Glutamatergic neuron (in vitro differentiated cells): ENCODE data around the gene L3MBTL4. TPM values are rescaled to one million over a fixed set of nuclear protein-coding genes. Genes with fewer than 3 reads are reported as not detected.
A peak's percentile ranks its signal among the peaks of the same experiment; 100 is the strongest.

Experiments
- DNase-seq: peaks from one replicate; pipeline ENCODE4 v3.0.0; 2022
- H3K27ac Mint-ChIP-seq: one replicate; pipeline ENCODE4 v1.8.0; 2020; ENCODE audit warnings: mild to moderate bottlenecking, mixed read lengths, inconsistent platforms; ENCODE audit not compliant: unreplicated experiment
- H3K27me3 Mint-ChIP-seq: one replicate; pipeline ENCODE4 v1.8.0; 2020; ENCODE audit warnings: mild to moderate bottlenecking, moderate library complexity, mixed read lengths, inconsistent platforms; ENCODE audit not compliant: unreplicated experiment
- H3K36me3 Mint-ChIP-seq: one replicate; pipeline ENCODE4 v1.8.0; 2020; ENCODE audit warnings: mild to moderate bottlenecking, mixed read lengths, inconsistent platforms; ENCODE audit not compliant: unreplicated experiment
- H3K4me1 Mint-ChIP-seq: one replicate; pipeline ENCODE4 v1.8.0; 2020; ENCODE audit warnings: mild to moderate bottlenecking, low read depth, mixed read lengths, inconsistent platforms; ENCODE audit not compliant: unreplicated experiment
- H3K4me3 Mint-ChIP-seq: one replicate; pipeline ENCODE4 v1.8.0; 2020; ENCODE audit warnings: mild to moderate bottlenecking, mixed read lengths, inconsistent platforms; ENCODE audit not compliant: unreplicated experiment
- H3K9me3 Mint-ChIP-seq: one replicate; pipeline ENCODE4 v1.8.0; 2020; ENCODE audit warnings: mild to moderate bottlenecking, moderate library complexity, mixed read lengths, inconsistent platforms; ENCODE audit not compliant: unreplicated experiment
- total RNA-seq: library from RNA; stranded (reverse); fragmentation: NEBNext Ultra II Directional; extraction: Animal tissue kit (Norgen Biotek cat#: 25700); gene quantifications from one replicate; pipeline ENCODE4 v1.2.1, GENCODE V29; 2021; ENCODE audit not compliant: unreplicated experiment
- TF ChIP-seq, protein P1 (sequence below): fragments of 200-600 bp; sonication (generic); IDR thresholded peaks from one replicate; pipeline ENCODE4 v1.5.0; 2021; ENCODE audit not compliant: partially characterized antibody, unreplicated experiment

Gene L3MBTL4
- total RNA-seq, 1 donor from 2014 or later: 0.32 TPM

DNA sequence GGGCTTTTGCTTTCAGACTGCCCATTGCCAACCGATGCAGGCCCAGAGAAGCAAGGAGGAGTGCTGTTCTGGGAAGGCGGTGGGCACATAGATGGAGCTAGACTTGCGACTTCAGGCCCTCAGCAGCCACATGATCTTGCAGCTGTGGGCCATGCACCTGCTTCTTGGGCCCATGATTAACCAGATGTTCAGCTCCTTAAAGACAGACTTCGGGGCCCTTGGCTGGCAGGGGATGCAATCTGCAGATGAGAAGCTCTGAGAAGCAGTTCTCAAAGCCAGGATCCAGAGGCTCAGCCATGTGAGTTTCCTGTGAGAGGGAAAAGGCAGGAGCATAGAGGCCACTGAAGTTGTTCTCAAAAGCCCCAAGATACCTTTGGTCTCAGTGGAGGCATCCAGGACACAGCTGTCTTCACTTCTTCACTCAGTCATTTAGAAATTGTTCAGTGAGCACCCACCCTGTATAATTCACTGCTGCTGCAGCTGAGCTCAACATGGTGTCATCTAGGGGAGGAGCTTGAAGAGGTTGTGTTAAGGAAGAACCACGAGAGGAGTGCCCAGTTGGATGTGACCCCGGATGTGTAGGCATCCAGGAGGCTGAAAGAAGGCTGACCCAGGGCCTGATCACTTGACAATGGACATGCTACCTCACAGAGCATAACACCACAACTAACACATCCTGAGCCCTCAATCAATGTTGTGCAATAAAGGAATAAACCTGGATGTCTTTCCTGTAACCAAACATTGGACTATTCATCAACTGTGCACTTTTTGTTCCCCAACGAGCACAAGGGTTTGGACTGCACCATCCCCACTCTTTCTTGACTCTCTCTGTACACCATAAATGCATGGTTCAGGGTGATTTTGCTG lies 474.7 kb downstream of the L3MBTL4 start:
- Mint-ChIP-seq H3K4me3 (no peak overlapping the region), H3K4me1 (peaks cover 19% of the 10 kb centered on the region), H3K9me3 (no peaks in the 10 kb centered on the region), H3K36me3 (no peaks in the 10 kb centered on the region), H3K27me3 (peaks cover 2% of the 10 kb centered on the region), H3K27ac (no peak overlapping the region)
- no peak for DNase-seq
- TF ChIP-seq, protein P1, sequence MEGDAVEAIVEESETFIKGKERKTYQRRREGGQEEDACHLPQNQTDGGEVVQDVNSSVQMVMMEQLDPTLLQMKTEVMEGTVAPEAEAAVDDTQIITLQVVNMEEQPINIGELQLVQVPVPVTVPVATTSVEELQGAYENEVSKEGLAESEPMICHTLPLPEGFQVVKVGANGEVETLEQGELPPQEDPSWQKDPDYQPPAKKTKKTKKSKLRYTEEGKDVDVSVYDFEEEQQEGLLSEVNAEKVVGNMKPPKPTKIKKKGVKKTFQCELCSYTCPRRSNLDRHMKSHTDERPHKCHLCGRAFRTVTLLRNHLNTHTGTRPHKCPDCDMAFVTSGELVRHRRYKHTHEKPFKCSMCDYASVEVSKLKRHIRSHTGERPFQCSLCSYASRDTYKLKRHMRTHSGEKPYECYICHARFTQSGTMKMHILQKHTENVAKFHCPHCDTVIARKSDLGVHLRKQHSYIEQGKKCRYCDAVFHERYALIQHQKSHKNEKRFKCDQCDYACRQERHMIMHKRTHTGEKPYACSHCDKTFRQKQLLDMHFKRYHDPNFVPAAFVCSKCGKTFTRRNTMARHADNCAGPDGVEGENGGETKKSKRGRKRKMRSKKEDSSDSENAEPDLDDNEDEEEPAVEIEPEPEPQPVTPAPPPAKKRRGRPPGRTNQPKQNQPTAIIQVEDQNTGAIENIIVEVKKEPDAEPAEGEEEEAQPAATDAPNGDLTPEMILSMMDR: no peak

DNA sequence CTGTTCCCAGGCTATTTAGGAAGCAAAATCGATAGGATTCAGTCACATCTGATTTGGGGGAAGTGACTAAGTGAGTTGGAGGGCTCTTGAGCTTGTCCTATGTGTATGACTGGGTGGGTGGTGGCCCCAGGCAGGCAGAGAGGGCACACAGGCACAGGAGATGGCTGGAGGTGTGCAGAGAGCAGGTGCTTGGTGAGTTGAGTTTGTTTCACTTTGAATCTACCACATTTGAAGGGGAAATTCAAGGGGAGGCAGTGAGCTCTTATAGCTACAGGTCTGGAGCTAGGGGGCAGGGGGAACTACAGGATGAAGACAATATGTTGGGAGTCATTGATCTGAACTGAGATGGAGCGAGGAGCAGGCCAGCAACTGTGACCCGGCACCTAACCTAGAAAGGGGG lies 476.9 kb downstream of the L3MBTL4 start:
- H3K4me3 Mint-ChIP-seq: no peak overlapping the region
- H3K27ac Mint-ChIP-seq: no peak overlapping the region
- no peaks in the 10 kb centered on the region for H3K36me3 Mint-ChIP-seq
- H3K4me1 Mint-ChIP-seq: peaks cover 19% of the 10 kb centered on the region
- no peak for DNase-seq
- no peaks in the 10 kb centered on the region for H3K9me3 Mint-ChIP-seq
- TF ChIP-seq, protein P1: no peak
- H3K27me3 Mint-ChIP-seq: peaks cover 2% of the 10 kb centered on the region

DNA sequence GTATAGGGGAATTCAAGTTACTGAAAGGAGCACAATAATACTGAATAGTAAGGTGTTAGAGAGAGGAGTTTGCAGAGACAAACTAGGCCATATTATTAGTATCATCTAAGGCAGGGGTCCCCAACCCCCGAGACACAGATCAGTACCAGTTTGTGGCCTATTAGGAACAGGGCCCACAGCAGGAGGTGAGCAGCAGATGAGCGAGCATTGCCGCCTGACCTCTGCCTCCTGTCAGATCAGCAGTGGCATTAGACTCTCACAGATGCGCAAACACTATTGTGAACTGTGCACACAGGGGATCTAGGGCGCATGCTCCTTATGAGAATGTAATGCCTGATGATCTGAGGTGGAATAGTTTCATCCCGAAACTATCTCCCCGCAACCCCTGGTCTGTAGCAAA lies 477.6 kb downstream of the L3MBTL4 start:
- H3K4me1 Mint-ChIP-seq: peaks cover 19% of the 10 kb centered on the region
- H3K4me3 Mint-ChIP-seq: no peak overlapping the region
- H3K27me3 Mint-ChIP-seq: peaks cover 2% of the 10 kb centered on the region
- H3K9me3 Mint-ChIP-seq: no peaks in the 10 kb centered on the region
- TF ChIP-seq, protein P1: no peak
- no peak overlapping the region for H3K27ac Mint-ChIP-seq
- peak; percentile 31 for DNase-seq
- no peaks in the 10 kb centered on the region for H3K36me3 Mint-ChIP-seq

DNA sequence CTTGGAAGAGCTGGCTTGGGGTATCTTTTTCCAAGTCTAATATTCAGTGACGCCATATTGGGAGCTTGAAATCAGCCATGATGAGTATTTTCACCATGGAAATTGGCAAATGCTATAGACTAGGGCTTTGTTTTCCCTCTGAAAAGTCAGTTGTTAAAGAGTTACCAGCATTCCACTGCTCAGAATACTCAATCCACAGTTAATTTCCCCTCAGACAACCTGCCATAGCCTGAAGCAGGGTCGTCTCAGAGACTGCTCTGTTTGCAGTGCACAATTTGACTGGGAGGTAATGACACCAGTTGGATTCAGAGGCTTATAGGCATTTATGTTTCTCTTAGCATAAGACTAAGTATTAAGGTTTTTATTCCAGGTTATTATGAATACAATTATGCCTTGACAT lies 483.9 kb downstream of the L3MBTL4 start:
- Mint-ChIP-seq H3K4me1 (peaks cover under 1% of the 10 kb centered on the region), H3K27me3 (peaks cover under 1% of the 10 kb centered on the region), H3K27ac (no peak overlapping the region), H3K9me3 (peaks cover 2% of the 10 kb centered on the region), H3K4me3 (no peak overlapping the region), H3K36me3 (peaks cover 5% of the 10 kb centered on the region)
- TF ChIP-seq, protein P1: no peak
- no peak for DNase-seq

- Mint-ChIP-seq H3K4me3 (no peak overlapping the region), H3K27me3 (no peaks in the 10 kb centered on the region), H3K4me1 (peaks cover 1% of the 10 kb centered on the region), H3K9me3 (peaks cover 2% of the 10 kb centered on the region), H3K36me3 (no peaks in the 10 kb centered on the region), H3K27ac (no peak overlapping the region)
- no peak for DNase-seq
- TF ChIP-seq, protein P1: no peak
Observed at GRCh38 chr18:5918205-5918858, 496.4 kb downstream of the L3MBTL4 start.
